ENCODE data around the gene GGTA1.
A peak's percentile ranks its signal among the peaks of the same experiment; 100 is the strongest.

The GGTA1 gene

DNA sequence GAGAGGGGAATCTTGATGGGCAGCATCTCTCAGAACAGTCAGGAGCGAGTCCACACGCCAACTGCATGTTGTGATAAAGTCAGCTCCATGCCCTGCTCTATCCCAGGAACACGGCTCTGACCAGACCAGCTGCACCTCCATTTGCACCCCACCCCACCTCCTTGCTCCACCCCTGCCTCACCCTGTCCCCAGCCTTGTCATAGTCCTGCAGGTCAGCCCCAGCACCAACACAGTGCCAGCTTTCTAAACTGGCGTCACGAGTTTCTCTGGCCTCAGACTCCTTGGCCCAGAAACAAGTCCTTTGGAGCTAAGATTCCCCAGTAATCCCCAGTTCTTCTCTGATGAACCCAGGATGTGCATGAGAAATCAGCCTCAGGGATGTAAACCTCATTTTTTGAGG lies 23.5 kb downstream of the GGTA1 start:
- TF ChIP-seq CTCF (IDR thresholded peaks at IDR 0.05; ENCODE audit: unreplicated experiment in 3 of 3), result no peak
- H3K27ac Mint-ChIP-seq, result peak overlapping the region in 1 of 3 experiments; percentile 46
- H3K4me1 Mint-ChIP-seq, result peaks cover 19% of the 10 kb centered on the region
- H3K9me3 Mint-ChIP-seq, result no peaks in the 10 kb centered on the region
- no peak overlapping the region for H3K4me3 Mint-ChIP-seq
- H3K27me3 Mint-ChIP-seq (ENCODE audit: low read depth), result peaks cover 18% of the 10 kb centered on the region
- no peaks in the 10 kb centered on the region for H3K36me3 Mint-ChIP-seq (ENCODE audit: low read depth)

DNA sequence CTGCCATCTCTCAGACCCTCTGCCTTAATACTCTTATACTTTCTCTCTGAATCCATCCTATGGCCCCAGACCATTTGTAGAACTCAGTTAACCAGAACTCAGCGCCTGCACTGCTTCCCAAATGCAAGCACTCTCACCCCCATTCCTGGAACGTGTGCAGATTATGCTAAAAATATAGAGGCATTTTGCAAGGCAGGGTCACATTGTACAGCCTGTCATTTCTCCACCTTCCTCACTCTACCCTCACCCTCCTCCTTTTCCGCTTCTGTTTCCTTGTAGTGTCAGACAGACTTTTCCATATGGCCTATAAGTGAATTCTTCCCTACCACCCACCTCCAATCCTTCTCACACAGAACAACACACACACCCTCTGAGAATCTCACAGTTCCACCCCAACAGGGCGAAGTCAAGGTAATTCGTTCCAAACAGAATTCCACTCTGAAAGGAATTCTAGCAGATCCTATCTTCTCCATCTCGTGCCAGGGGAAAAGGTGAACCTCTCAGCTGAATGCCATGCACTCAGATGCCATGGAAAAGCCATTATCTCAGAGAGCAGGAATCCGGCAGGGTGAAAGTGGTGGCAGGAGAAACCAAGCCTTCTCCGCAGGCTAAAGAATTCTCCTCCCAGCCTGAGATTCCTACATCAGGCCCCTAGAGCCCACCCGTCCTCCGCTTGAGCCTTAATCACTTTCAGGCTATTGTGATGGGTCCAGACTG lies 25.3 kb downstream of the GGTA1 start:
- H3K4me1 Mint-ChIP-seq, result peaks cover 13% of the 10 kb centered on the region
- no peaks in the 10 kb centered on the region for H3K36me3 Mint-ChIP-seq (ENCODE audit: low read depth)
- no peak overlapping the region for H3K27ac Mint-ChIP-seq
- H3K27me3 Mint-ChIP-seq (ENCODE audit: low read depth), result peaks cover 14% of the 10 kb centered on the region
- no peak overlapping the region for H3K4me3 Mint-ChIP-seq
- no peak for TF ChIP-seq CTCF (IDR thresholded peaks at IDR 0.05; ENCODE audit: unreplicated experiment in 3 of 3)
- H3K9me3 Mint-ChIP-seq, result no peaks in the 10 kb centered on the region

DNA sequence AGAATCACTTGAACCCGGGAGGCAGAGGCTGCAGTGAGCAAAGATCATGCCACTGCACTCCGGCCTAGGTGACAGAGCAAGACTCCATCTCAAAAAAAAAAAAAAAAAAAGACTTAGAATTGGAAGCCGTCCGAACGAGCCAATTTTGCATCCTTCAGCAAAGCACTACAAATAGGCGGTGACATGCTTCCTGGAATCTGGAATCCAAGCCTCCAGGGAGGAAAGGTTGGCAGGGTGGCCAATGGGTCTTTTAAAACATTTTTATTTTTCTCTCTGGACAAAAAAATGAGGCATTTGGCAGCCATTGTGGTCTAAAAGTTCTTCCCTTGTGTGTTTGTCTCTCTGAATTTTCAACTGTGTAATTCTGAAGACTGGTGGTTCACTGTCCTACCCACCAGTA lies 26.4 kb downstream of the GGTA1 start:
- Mint-ChIP-seq H3K9me3 (no peaks in the 10 kb centered on the region), H3K27ac (no peak overlapping the region), H3K36me3 (ENCODE audit: low read depth) (no peaks in the 10 kb centered on the region), H3K4me1 (peaks cover 1% of the 10 kb centered on the region), H3K27me3 (ENCODE audit: low read depth) (peaks cover 22% of the 10 kb centered on the region), H3K4me3 (no peak overlapping the region)
- no peak for TF ChIP-seq CTCF (IDR thresholded peaks at IDR 0.05; ENCODE audit: unreplicated experiment in 3 of 3)

DNA sequence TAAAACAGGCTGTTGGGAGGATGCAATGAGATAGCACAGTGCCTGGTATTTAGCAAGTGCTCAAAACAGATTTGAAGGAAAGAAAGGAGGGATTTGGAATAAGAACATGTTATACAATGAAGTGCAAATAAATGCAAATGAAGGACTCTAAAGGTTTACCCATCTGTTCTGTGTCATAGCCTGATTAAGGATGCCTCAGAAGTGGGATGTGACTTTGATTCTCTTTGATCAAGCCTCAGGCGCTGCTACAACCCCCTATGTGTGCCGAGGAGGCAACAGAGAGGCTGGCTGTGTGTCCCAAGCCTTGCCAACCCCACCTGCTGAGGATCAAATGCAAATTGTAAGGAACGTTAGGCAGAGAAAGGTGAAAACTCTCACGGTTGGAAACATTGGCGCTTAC lies 27.2 kb downstream of the GGTA1 start:
- Mint-ChIP-seq H3K27me3 (ENCODE audit: low read depth) (peaks cover 22% of the 10 kb centered on the region), H3K9me3 (no peaks in the 10 kb centered on the region), H3K4me3 (no peak overlapping the region), H3K4me1 (no peaks in the 10 kb centered on the region), H3K27ac (no peak overlapping the region), H3K36me3 (ENCODE audit: low read depth) (no peaks in the 10 kb centered on the region)
- TF ChIP-seq CTCF (IDR thresholded peaks at IDR 0.05; ENCODE audit: unreplicated experiment in 3 of 3), result no peak

DNA sequence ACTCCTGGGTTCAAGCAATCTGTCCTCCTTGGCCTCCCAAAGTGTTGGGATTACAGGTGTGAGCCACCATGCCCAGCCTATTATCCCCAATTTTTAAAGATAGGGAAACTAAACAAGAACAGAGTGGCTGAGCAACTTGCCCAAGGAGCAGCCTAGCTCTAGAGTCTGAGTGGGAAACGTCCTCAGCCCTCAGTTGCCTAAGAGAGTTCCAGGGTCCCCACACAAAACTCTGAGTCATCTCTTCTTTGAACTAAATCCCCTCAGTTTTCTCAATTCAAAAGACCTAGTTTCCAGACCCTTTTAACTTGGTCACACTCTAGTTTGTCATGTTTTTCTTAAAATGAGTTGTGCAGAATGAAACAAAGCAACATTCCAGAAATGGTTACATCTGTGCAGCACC lies 33.5 kb downstream of the GGTA1 start:
- H3K27me3 Mint-ChIP-seq (ENCODE audit: low read depth), result peaks cover 22% of the 10 kb centered on the region
- H3K4me3 Mint-ChIP-seq, result no peak overlapping the region
- no peaks in the 10 kb centered on the region for H3K9me3 Mint-ChIP-seq
- H3K36me3 Mint-ChIP-seq (ENCODE audit: low read depth), result no peaks in the 10 kb centered on the region
- no peak overlapping the region for H3K27ac Mint-ChIP-seq
- no peak for TF ChIP-seq CTCF (IDR thresholded peaks at IDR 0.05; ENCODE audit: unreplicated experiment in 3 of 3)
- no peaks in the 10 kb centered on the region for H3K4me1 Mint-ChIP-seq

GRCh38 chr9:121464968-121465367 lies 34.7 kb downstream of the GGTA1 start:
- Mint-ChIP-seq H3K27ac (no peak overlapping the region), H3K4me1 (no peaks in the 10 kb centered on the region), H3K36me3 (ENCODE audit: low read depth) (no peaks in the 10 kb centered on the region), H3K4me3 (no peak overlapping the region), H3K27me3 (ENCODE audit: low read depth) (peaks cover 22% of the 10 kb centered on the region), H3K9me3 (no peaks in the 10 kb centered on the region)
- no peak for TF ChIP-seq CTCF (IDR thresholded peaks at IDR 0.05; ENCODE audit: unreplicated experiment in 3 of 3)
